ENCODE data around the gene MYADM.

The MYADM gene

DNA sequence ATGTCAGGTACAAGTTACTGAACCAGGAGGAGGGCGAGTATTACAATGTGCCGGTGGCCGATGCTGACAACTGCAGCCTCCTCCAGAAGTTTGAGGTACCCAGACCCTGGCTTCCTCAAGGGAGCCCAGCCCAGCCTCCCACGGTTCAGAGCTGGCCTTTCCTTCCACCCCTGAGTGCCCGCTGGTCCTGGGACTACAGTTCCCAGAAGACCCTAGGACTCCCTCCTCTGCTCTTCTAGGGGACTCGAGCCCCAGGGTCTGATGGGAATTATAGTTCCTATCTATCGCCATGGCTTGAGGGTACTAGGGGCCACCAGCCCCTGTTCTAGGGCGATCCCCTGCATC, 25.3 kb downstream of the MYADM start:
- no peak overlapping the region for H3K4me3 ChIP-seq (replicated peaks; ENCODE audit: insufficient read depth, low read length)
- DNase-seq (ENCODE audit: low read depth in 1 of 2, low spot score in 1 of 2), result no peak
- TF ChIP-seq CTCF (IDR thresholded peaks at IDR 0.05; ENCODE audit: insufficient read depth, low read length) (no peak), POLR2AphosphoS5 (IDR thresholded peaks at IDR 0.05; ENCODE audit: low read depth) (no peak), SPI1 (IDR thresholded peaks at IDR 0.05; ENCODE audit: borderline replicate concordance, low read depth) (no peak), GABPA (IDR thresholded peaks at IDR 0.05; ENCODE audit: low read depth) (no peak)
- TF ChIP-seq, protein P1, sequence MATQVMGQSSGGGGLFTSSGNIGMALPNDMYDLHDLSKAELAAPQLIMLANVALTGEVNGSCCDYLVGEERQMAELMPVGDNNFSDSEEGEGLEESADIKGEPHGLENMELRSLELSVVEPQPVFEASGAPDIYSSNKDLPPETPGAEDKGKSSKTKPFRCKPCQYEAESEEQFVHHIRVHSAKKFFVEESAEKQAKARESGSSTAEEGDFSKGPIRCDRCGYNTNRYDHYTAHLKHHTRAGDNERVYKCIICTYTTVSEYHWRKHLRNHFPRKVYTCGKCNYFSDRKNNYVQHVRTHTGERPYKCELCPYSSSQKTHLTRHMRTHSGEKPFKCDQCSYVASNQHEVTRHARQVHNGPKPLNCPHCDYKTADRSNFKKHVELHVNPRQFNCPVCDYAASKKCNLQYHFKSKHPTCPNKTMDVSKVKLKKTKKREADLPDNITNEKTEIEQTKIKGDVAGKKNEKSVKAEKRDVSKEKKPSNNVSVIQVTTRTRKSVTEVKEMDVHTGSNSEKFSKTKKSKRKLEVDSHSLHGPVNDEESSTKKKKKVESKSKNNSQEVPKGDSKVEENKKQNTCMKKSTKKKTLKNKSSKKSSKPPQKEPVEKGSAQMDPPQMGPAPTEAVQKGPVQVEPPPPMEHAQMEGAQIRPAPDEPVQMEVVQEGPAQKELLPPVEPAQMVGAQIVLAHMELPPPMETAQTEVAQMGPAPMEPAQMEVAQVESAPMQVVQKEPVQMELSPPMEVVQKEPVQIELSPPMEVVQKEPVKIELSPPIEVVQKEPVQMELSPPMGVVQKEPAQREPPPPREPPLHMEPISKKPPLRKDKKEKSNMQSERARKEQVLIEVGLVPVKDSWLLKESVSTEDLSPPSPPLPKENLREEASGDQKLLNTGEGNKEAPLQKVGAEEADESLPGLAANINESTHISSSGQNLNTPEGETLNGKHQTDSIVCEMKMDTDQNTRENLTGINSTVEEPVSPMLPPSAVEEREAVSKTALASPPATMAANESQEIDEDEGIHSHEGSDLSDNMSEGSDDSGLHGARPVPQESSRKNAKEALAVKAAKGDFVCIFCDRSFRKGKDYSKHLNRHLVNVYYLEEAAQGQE (IDR thresholded peaks at IDR 0.05; ENCODE audit: insufficient replicate concordance, low read depth), result no peak
- H3K27ac ChIP-seq (replicated peaks), result no peak overlapping the region
- no peaks in the 10 kb centered on the region for H3K27me3 ChIP-seq (ENCODE audit: insufficient read depth, poor library complexity, severe bottlenecking)

DNA sequence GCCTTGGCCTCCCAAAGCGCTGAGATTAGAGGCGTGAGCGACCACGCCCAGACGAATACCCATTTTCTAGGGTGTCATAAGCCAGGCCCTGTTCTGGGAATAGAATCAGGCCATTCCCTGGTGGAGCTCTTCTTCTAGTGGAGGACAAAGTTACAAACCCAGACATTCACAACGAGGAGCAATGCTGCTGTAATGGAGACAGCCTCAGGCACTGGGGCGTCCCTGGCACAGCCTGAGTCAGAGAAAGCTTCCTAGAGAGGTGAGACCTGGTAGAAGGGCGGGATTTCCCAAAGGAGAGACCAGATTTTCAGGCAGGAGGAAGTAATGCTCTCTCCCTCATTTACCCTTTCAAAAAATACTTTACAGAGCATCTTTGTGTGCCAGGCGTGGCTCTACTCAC, 27.0 kb downstream of the MYADM start:
- no peaks in the 10 kb centered on the region for H3K27me3 ChIP-seq (ENCODE audit: insufficient read depth, poor library complexity, severe bottlenecking)
- DNase-seq (ENCODE audit: low read depth in 1 of 2, low spot score in 1 of 2), result no peak
- no peak for TF ChIP-seq SPI1 (IDR thresholded peaks at IDR 0.05; ENCODE audit: borderline replicate concordance, low read depth)
- TF ChIP-seq, protein P1 (IDR thresholded peaks at IDR 0.05; ENCODE audit: insufficient replicate concordance, low read depth), result no peak
- TF ChIP-seq POLR2AphosphoS5 (IDR thresholded peaks at IDR 0.05; ENCODE audit: low read depth), result no peak
- TF ChIP-seq CTCF (IDR thresholded peaks at IDR 0.05; ENCODE audit: insufficient read depth, low read length), result no peak
- TF ChIP-seq GABPA (IDR thresholded peaks at IDR 0.05; ENCODE audit: low read depth), result no peak
- no peak overlapping the region for H3K27ac ChIP-seq (replicated peaks)
- H3K4me3 ChIP-seq (replicated peaks; ENCODE audit: insufficient read depth, low read length), result no peak overlapping the region

DNA sequence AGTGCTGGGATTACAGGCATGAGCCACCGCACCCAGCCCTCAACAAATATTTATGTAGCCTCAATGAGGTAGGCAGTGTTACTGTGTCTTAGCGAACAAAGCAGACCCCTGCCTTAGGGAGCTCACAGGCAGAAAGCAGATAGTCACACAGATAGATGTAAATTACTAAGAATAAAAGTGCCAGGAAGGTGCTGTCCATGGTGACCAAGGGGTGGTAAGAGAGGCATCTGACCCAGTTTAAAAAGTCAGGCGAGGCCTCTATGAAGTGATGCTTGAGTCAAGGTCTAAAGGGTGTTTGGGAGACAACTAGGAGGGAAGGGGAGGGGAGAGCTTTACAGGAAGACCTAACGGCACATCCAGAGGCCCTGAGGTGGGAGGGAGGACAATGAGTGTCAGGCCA, 29.0 kb downstream of the MYADM start:
- H3K4me3 ChIP-seq (replicated peaks; ENCODE audit: insufficient read depth, low read length), result no peak overlapping the region
- H3K27ac ChIP-seq (replicated peaks), result no peak overlapping the region
- no peak for DNase-seq (ENCODE audit: low read depth in 1 of 2, low spot score in 1 of 2)
- H3K27me3 ChIP-seq (ENCODE audit: insufficient read depth, poor library complexity, severe bottlenecking), result no peaks in the 10 kb centered on the region
- TF ChIP-seq, protein P1 (IDR thresholded peaks at IDR 0.05; ENCODE audit: insufficient replicate concordance, low read depth), result peak; percentile 89
- no peak for TF ChIP-seq CTCF (IDR thresholded peaks at IDR 0.05; ENCODE audit: insufficient read depth, low read length)
